Endothelial cell of umbilical vein (primary cell): ENCODE data around the gene GAB1. TPM values are rescaled to one million over a fixed set of nuclear protein-coding genes. Genes with fewer than 3 reads are reported as not detected.

Source experiments
- BruUV-seq: library from RNA; stranded (reverse); fragments of 400-500 nt; replicated peaks from 2 replicates; lab custom pipeline; 2021; lab: Mats Ljungman, UMichigan
- CTCF ChIA-PET: fragments of 300-600, 350-600 bp; sonication (Branson Sonifier 250); formaldehyde crosslinking; loops from one replicate; lab custom pipeline; 2021; ENCODE audit warnings: antibody characterized with exemption, inconsistent platforms; lab: Charles Lee
- POLR2A ChIA-PET: fragments of 300-600, 350-600 bp; sonication (Branson Sonifier 250); formaldehyde crosslinking; loops from one replicate; lab custom pipeline; 2021; ENCODE audit warnings: antibody characterized with exemption, inconsistent platforms; lab: Charles Lee
- DNase-seq: peaks from one replicate; pipeline ENCODE4 v3.0.0-alpha.2; 2011; ENCODE audit warnings: low read depth, low spot score
- FAIRE-seq: peaks from 2 replicates; lab custom pipeline; 2011; peaks lifted over from hg19 to GRCh38; lab: Jason Lieb, UNC
- H2AFZ ChIP-seq: 2 replicates; pipeline ENCODE4 v1.6.0; 2012; ENCODE audit warnings: low read depth, low read length, control low read depth, inconsistent platforms
- H3K27ac ChIP-seq: 2 replicates; pipeline ENCODE4 v1.5.1; 2011; ENCODE audit warnings: low read depth, mild to moderate bottlenecking, control low read depth, low read length, moderate library complexity; ENCODE audit not compliant: insufficient read depth
- H3K27me3 ChIP-seq, 2 experiments: 2 replicates each; pipeline versions ENCODE4 v1.6.0 to v1.6.1; 2011; ENCODE audit warnings: low read length in 2 of 2, mixed read lengths in 1 of 2; ENCODE audit not compliant: control insufficient read depth in 2 of 2, insufficient read depth in 2 of 2
- H3K36me3 ChIP-seq, 2 experiments: 2 replicates in 1 of 2; 3 replicates in 1 of 2; pipeline ENCODE4 v1.5.1; 2011; ENCODE audit warnings: low read length in 2 of 2, mild to moderate bottlenecking in 1 of 2, moderate library complexity in 1 of 2; ENCODE audit not compliant: control insufficient read depth in 2 of 2, insufficient read depth in 2 of 2; ENCODE audit errors: extremely low read depth in 1 of 2
- H3K4me1 ChIP-seq: 3 replicates; pipeline ENCODE4 v1.5.1; 2011; ENCODE audit warnings: mild to moderate bottlenecking, low read length; ENCODE audit not compliant: control insufficient read depth, insufficient read depth; ENCODE audit errors: extremely low read depth
- H3K4me2 ChIP-seq: 2 replicates; pipeline ENCODE4 v1.6.1; 2011; ENCODE audit warnings: low read length, control low read depth, mixed read lengths; ENCODE audit not compliant: insufficient read depth
- H3K4me3 ChIP-seq, 3 experiments: fragments of 200-600 bp in 1 of 3; sonication (generic), shearing (Covaris generic) in 1 of 3; replicated peaks in 1 of 3; 2 replicates each; pipeline ENCODE4 v1.5.1; 2011 to 2016; ENCODE audit warnings: control low read depth in 3 of 3, low read length in 3 of 3, mild to moderate bottlenecking in 2 of 3, inconsistent platforms in 1 of 3, low read depth in 1 of 3, moderate library complexity in 1 of 3; ENCODE audit not compliant: insufficient read depth in 1 of 3
- H3K79me2 ChIP-seq: 2 replicates; pipeline ENCODE4 v1.6.0; 2012; ENCODE audit warnings: low read length, inconsistent platforms; ENCODE audit not compliant: control insufficient read depth, insufficient read depth
- H3K9ac ChIP-seq: replicated peaks from 2 replicates; pipeline ENCODE3; 2011; ENCODE audit warnings: low read length, control low read depth; ENCODE audit not compliant: insufficient read depth; ENCODE audit errors: extremely low read depth
- H3K9me1 ChIP-seq: replicated peaks from 3 replicates; pipeline ENCODE4 v1.6.0; 2011; ENCODE audit warnings: mild to moderate bottlenecking, low read length; ENCODE audit not compliant: control insufficient read depth, insufficient read depth; ENCODE audit errors: extremely low read depth
- H3K9me3 ChIP-seq: replicated peaks from 2 replicates; pipeline ENCODE4 v1.5.1; 2012; ENCODE audit warnings: low read length, inconsistent platforms; ENCODE audit not compliant: control insufficient read depth, insufficient read depth
- H4K20me1 ChIP-seq: replicated peaks from 2 replicates; pipeline ENCODE3; 2011; ENCODE audit warnings: mild to moderate bottlenecking, low read length; ENCODE audit not compliant: control insufficient read depth, insufficient read depth; ENCODE audit errors: extremely low read depth
- EZH2 ChIP-seq: IDR thresholded peaks from 2 replicates; pipeline ENCODE4 v1.6.1; 2012; ENCODE audit warnings: borderline replicate concordance, low read depth, mild to moderate bottlenecking, moderate library complexity, low read length, inconsistent platforms; ENCODE audit not compliant: severe bottlenecking
- FOS ChIP-seq: IDR thresholded peaks from 2 replicates; pipeline ENCODE4 v1.6.1; 2011; ENCODE audit warnings: mild to moderate bottlenecking, low read length, moderate library complexity, borderline replicate concordance; ENCODE audit not compliant: insufficient read depth
- GATA2 ChIP-seq: IDR thresholded peaks from 2 replicates; pipeline ENCODE4 v1.7.0; 2011; ENCODE audit warnings: low read depth, mild to moderate bottlenecking, moderate library complexity, mixed read lengths, low read length; ENCODE audit not compliant: insufficient read length, insufficient read depth
- JUN ChIP-seq: IDR thresholded peaks from 2 replicates; pipeline ENCODE4 v1.6.1; 2011; ENCODE audit warnings: borderline replicate concordance, low read depth; ENCODE audit not compliant: insufficient read length, insufficient read depth
- MAX ChIP-seq: IDR thresholded peaks from 2 replicates; pipeline ENCODE4 v1.6.1; 2011; ENCODE audit not compliant: insufficient read depth, insufficient read length
- MYC ChIP-seq: IDR thresholded peaks from one replicate; pipeline ENCODE4 v1.6.1; 2011; ENCODE audit warnings: mild to moderate bottlenecking, low read depth, low read length
- POLR2A ChIP-seq: IDR thresholded peaks from 2 replicates; pipeline ENCODE4 v1.6.1; 2012; ENCODE audit warnings: low read depth, mild to moderate bottlenecking, control low read depth, low read length
- POLR2AphosphoS5 ChIP-seq: IDR thresholded peaks from 2 replicates; pipeline ENCODE4 v1.6.1; 2012; ENCODE audit warnings: low read depth, mild to moderate bottlenecking, control low read depth, low read length, moderate library complexity; ENCODE audit not compliant: insufficient read depth
- dilution Hi-C: fragments of 300-500 bp; cut with MboI; formaldehyde crosslinking; loops from one replicate; pipeline ENCODE4 v1.15.0; 2019; ENCODE audit warnings: low sequenced_read_pairs; ENCODE audit not compliant: extremely low pct_ligation_motif_present
- intact Hi-C: fragments of 100-400 bp; cut with micrococcal nuclease; formaldehyde crosslinking; loops from one replicate; pipeline ENCODE4 v1.10.0; 2022
- polyA plus RNA-seq, 4 experiments: library from polyadenylated mRNA; depleted of rRNA in 3 of 4; stranded (reverse) in 3 of 4; unstranded in 1 of 4; fragments of >200 nt; gene quantifications; 2 replicates each; pipeline versions ENCODE4 v1.2.1 to v1.2.3, GENCODE V29; 2011 to 2012; ENCODE audit warnings: missing spikeins in 1 of 4
- total RNA-seq: library from RNA; stranded (reverse); gene quantifications from 2 replicates; pipeline ENCODE4 v1.2.3, GENCODE V29; 2021
- TF ChIP-seq, protein P1 (sequence below), 2 donors: IDR thresholded peaks; 1 replicate in 1 of 2; 2 replicates in 1 of 2; pipeline ENCODE4 v1.5.1; 2011; ENCODE audit warnings: low read length in 2 of 2, mild to moderate bottlenecking in 2 of 2, moderate library complexity in 2 of 2, control low read depth in 1 of 2, inconsistent platforms in 1 of 2, low read depth in 1 of 2; ENCODE audit not compliant: insufficient read depth in 1 of 2; ENCODE audit errors: extremely low read depth in 1 of 2

The GAB1 gene
- total and polyA plus RNA-seq, 2 donors (not counting 3 experiments of a cell fraction or from before 2014, with no cell fraction given) = 9.3 to 37.7 TPM

DNA sequence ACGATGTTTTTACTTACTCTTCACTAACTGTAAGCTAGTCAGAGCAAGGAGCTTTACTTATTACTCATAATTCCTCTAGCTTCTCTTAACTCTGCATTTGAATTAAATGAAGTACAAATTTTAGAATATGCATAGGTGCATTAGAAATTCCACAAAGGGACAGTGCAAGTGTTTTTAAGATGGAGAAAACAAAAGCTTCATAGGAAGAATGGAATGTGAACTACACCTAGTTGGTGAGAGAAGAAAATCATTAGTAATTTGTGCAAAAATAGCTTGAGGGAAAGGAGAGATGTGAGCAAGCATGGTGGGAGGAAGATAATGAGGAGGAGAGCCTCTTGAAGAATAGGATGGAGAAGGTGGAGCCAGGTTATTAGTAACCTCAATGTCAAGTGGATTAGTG, 99.3 kb downstream of the GAB1 start:
- TF ChIP-seq POLR2AphosphoS5 = no peak
- no peak for TF ChIP-seq FOS
- TF ChIP-seq EZH2 = no peak
- no peak for TF ChIP-seq POLR2A
- TF ChIP-seq JUN = no peak
- TF ChIP-seq MYC = no peak
- TF ChIP-seq MAX = no peak
- TF ChIP-seq GATA2 = no peak
- TF ChIP-seq, protein P1, sequence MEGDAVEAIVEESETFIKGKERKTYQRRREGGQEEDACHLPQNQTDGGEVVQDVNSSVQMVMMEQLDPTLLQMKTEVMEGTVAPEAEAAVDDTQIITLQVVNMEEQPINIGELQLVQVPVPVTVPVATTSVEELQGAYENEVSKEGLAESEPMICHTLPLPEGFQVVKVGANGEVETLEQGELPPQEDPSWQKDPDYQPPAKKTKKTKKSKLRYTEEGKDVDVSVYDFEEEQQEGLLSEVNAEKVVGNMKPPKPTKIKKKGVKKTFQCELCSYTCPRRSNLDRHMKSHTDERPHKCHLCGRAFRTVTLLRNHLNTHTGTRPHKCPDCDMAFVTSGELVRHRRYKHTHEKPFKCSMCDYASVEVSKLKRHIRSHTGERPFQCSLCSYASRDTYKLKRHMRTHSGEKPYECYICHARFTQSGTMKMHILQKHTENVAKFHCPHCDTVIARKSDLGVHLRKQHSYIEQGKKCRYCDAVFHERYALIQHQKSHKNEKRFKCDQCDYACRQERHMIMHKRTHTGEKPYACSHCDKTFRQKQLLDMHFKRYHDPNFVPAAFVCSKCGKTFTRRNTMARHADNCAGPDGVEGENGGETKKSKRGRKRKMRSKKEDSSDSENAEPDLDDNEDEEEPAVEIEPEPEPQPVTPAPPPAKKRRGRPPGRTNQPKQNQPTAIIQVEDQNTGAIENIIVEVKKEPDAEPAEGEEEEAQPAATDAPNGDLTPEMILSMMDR (IDR thresholded peaks at IDR 0.05; ENCODE audit: extremely low read depth in 1 of 2, insufficient read depth in 1 of 2, low read depth in 1 of 2, low read length in 2 of 2) = no peak
- Histone ChIP-seq H3K9me1 (no peaks in the 10 kb centered on the region), H3K4me3 (no peak overlapping the region), H3K27ac (no peak overlapping the region), H3K9ac (no peak overlapping the region), H3K4me1 (peaks cover 12% of the 10 kb centered on the region), H3K9me3 (no peaks in the 10 kb centered on the region), H3K4me2 (no peak overlapping the region), H4K20me1 (no peaks in the 10 kb centered on the region), H3K36me3 (peaks cover 0 to 3% of the 10 kb centered on the region in 2 experiments), H2AFZ (no peak overlapping the region), H3K27me3 (no peaks in the 10 kb centered on the region), H3K79me2 (no peaks in the 10 kb centered on the region)
- ChIA-PET CTCF (no interaction called here), POLR2A (no interaction called here)
- FAIRE-seq (no peak), DNase-seq (no peak)
- no TSS peak for BruUV-seq
- intact Hi-C loops (no loop called here), dilution Hi-C loops (no loop called here)
